PC-3 (cell line): Measurements from ENCODE around the gene TNXB.

Source experiments
- CTCF ChIP-seq: fragments of 300-600 bp; sonication (generic); conservative IDR thresholded peaks from 2 replicates; pipeline ENCODE4 v1.5.1; 2017; ENCODE audit warnings: antibody characterized with exemption, low read depth, mild to moderate bottlenecking, low read length
- EZH2 ChIP-seq: fragments of 300-600 bp; sonication (generic); IDR thresholded peaks from one replicate; pipeline ENCODE4 v1.6.1; 2017; ENCODE audit warnings: antibody characterized with exemption, mild to moderate bottlenecking, low read length; ENCODE audit not compliant: unreplicated experiment

- TF ChIP-seq CTCF (no peak), EZH2 (no peak)
Measured at GRCh38 chr6:32108727-32109113, 418 bp downstream of the TNXB start.
